ENCODE data around the gene CAAP1. TPM values are rescaled to one million over a fixed set of nuclear protein-coding genes. Genes with fewer than 3 reads are reported as not detected.

Gene CAAP1
- total RNA-seq (10 to 100 TPM; 11.9 to 22.3 (median 15.2) TPM), polyA plus RNA-seq (10 to 100 TPM; 10.6 to 12.9 (median 11.2) TPM)
- long read RNA-seq, donor 1, partial matches to known transcripts: 0 of 3 reads
- long read RNA-seq, donor 1, other reads (novel, unspliced or antisense): 0 of 3 reads
- long read RNA-seq, donor 2, partial matches to known transcripts: 0 of 3 reads
- long read RNA-seq, donor 2, other reads (novel, unspliced or antisense): 0 of 3 reads

DNA sequence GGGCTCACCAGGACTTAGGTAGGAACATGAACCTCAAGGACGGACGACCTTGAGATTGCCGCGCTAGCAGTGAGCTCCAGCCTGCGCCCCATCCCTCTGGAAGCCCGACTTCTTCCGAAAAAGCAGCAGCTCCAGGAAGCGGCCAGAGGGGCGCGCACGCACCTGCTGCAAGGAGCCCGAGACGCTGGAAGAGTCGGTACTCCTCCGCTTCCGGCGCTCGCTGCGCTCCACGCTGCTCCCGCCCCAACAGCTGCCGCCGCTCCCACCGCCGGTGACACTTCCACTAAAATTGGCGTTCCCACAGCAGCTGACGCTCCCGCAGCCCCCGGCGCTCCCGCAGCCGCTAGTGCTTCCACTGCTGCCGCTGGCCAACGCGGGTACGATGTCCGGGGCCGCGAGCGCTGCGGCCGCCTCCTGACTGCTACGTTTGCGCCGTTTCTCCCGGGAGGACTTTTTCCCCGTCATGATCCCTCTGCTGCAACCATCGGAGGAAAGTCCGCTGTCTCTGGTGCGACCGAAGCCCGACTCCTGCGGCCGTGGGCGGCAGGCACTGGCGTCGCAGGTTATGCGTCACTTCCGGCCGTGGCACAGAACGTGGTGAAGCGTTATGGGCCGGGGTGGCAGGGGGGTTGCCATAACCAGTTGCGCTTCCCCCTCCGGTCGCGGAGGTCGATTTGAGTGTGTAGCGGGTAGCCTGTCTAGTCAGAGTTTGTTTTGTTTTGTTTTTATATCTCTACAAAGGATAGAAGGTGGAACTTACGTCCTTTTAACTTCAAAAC is at the start of gene CAAP1:
Gene CAAP1 (minus strand): TSS at position 552 of the 779 bp plus-strand sequence. CDS start 87 bp downstream, at position 465.
- H3K36me3 ChIP-seq: peaks cover 0 to 2% (median 0%) of the 10 kb centered on the region in 6 donors

GRCh38 chr9:26940779-26941178 is 48.2 kb upstream of the CAAP1 start:
- intact Hi-C loops (cut with DNase I; ENCODE audit: low total_unique reads): loop anchor here (10.0 kb wide), 2 partner anchors 46 to 634 kb away; partner anchors contain the start of genes C9orf72 and CAAP1
- Histone ChIP-seq H3K27me3 (replicated peaks in 1 of 7) (no peaks in the 10 kb centered on the region), H3K27ac (no peak overlapping the region), H3K4me3 (no peak overlapping the region), H3K36me3 (peaks cover 0 to 19% (median 0%) of the 10 kb centered on the region in 6 donors), H3K9me3 (peaks cover 0 to 21% (median 15%) of the 10 kb centered on the region in 8 donors), H3K4me1 (peaks cover 20 to 83% (median 62%) of the 10 kb centered on the region in 6 donors)
- WGBS, 5 donors: 81 to 85% (median 83%) methylated on average over 1 of the region's 1 CpG
- TF ChIP-seq POLR2A (IDR thresholded peaks at IDR 0.05) (no peak), POLR2AphosphoS5 (IDR thresholded peaks at IDR 0.05) (no peak), CTCF (IDR thresholded peaks at IDR 0.05 in 8 of 11, conservative IDR thresholded peaks at IDR 0.05 in 3 of 11) (no peak)
- no peak for DNase-seq

More for the DNA sequence above, at the start of gene CAAP1:
- no peaks in the 10 kb centered on the region for H3K27me3 ChIP-seq (replicated peaks in 1 of 7)
- H3K4me1 ChIP-seq: peaks cover 15 to 51% (median 36%) of the 10 kb centered on the region in 6 donors
- intact Hi-C loops (cut with DNase I; ENCODE audit: low total_unique reads): loop anchor here (10.0 kb wide), 1 partner anchor 52 kb away; the partner anchor contains the start of gene PLAA
- H3K9me3 ChIP-seq: peaks cover 0 to 16% (median 8%) of the 10 kb centered on the region in 8 donors
- peak within 1 kb of the TSS; percentile 87 to 100 (median 98) for H3K4me3 ChIP-seq
- WGBS, 5 donors: 0 to 1% (median 0%) methylated on average over 36 to 70 of the region's 70 CpGs
- H3K27ac ChIP-seq: peak within 1 kb of the TSS; percentile 93 to 99 (median 98)
- DNase-seq: peak; percentile 99
- peak in 1 of 3 donors; percentile 74 for TF ChIP-seq POLR2A (IDR thresholded peaks at IDR 0.05)
- peak in 7 of 11 experiments; percentile 15 to 44 (median 33) for TF ChIP-seq CTCF (IDR thresholded peaks at IDR 0.05 in 8 of 11, conservative IDR thresholded peaks at IDR 0.05 in 3 of 11)
- peak; percentile 96 to 98 (median 98) for TF ChIP-seq POLR2AphosphoS5 (IDR thresholded peaks at IDR 0.05)

- Histone ChIP-seq H3K4me1 (peaks cover 13 to 83% (median 57%) of the 10 kb centered on the region in 6 donors), H3K27ac (no peak overlapping the region), H3K27me3 (replicated peaks in 1 of 7) (no peaks in the 10 kb centered on the region), H3K4me3 (no peak overlapping the region), H3K9me3 (peaks cover 0 to 21% (median 15%) of the 10 kb centered on the region in 8 donors), H3K36me3 (peaks cover 0 to 19% (median 0%) of the 10 kb centered on the region in 6 donors)
- 82 to 91% (median 84%) methylated on average over 3 of the region's 3 CpGs for WGBS, 5 donors
- DNase-seq: no peak
- no peak for TF ChIP-seq CTCF (IDR thresholded peaks at IDR 0.05 in 8 of 11, conservative IDR thresholded peaks at IDR 0.05 in 3 of 11)
- no peak for TF ChIP-seq POLR2AphosphoS5 (IDR thresholded peaks at IDR 0.05)
- no peak for TF ChIP-seq POLR2A (IDR thresholded peaks at IDR 0.05)
- intact Hi-C loops (cut with DNase I; ENCODE audit: low total_unique reads): loop anchor here (10.0 kb wide), 2 partner anchors 45 to 635 kb away; partner anchors contain the start of genes C9orf72 and CAAP1
Observed at GRCh38 chr9:26939955-26940711, 47.5 kb upstream of the CAAP1 start.
